ENCODE results near the gene PSAP.

The PSAP gene

DNA sequence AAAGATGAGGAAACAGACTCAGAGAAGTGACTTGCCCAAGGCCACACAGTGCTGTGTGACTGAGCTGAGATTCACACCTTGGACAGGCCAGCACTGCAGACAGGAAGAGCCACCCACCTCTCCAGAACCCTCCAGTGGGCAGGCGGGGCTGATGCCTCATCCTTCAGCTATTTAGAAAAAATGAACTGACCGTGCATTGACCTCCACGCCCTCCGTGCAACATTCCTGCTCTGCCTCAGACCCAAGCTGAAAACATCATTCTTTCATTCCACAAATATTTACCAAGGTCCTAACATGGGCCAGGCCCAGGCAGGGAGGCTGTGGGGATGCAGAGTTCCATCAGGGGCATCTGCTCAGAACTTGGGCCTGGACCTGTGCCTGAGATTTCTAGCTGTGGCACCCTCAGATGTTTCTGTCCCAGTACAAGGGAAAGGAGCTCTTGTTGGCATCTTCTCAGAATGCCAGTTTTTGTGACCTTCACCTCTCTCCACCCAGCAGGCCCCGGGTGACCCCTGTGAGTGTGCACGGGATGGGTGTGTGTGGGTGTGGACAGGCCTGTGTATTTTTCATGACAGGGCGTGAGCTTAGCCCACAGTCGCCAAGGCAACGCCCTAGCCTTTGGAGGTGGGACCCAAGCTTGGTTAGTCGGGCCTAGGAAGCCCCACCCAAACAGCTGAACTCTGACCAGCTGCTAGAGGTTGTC lies 84.2 kb downstream of the PSAP start:
- no peak for DNase-seq (ENCODE audit: low read depth)

All from stimulated activated CD8-positive, alpha-beta memory T cell treated with anti-CD3 and anti-CD28 coated beads, Interleukin-15, amount 100 ng/mL, for 24 hours (primary cell).